ENCODE measurements around the gene PPP1R1B. TPM values are rescaled to one million over a fixed set of nuclear protein-coding genes. Genes with fewer than 3 reads are reported as not detected.
A peak's percentile ranks its signal among the peaks of the same experiment; 100 is the strongest.

Gene PPP1R1B
- polyA plus RNA-seq, 1 donor (not counting 4 experiments of a cell fraction or from before 2014, with no cell fraction given), result 0.18 TPM

DNA sequence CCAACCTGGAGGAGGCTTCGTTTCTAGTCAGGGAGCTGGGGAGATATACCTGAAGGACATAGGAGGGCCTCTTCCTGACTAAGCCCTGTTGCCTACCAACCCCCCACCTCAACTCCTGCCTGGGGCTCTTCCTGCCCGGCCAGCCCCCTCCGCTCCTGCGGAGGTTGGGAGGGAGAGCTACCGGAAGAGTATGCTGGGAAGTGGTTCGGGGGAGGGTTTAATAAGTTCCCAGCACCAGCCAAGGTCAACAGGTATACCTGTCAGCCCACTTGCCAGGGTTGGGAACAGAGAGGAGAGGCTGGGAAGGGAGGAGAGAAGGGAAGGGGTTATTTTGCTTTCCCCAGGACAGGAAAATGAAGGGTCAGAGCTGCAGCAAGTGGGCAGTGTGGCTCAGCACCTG, 4.7 kb downstream of the PPP1R1B start:
- H3K4me2 ChIP-seq (ENCODE audit: control insufficient read depth, extremely low read depth, insufficient read depth, low read depth, low read length), result peak overlapping the region; percentile 52
- DNase-seq (ENCODE audit: low read depth, low spot score) (no peak), FAIRE-seq (no peak)
- no peaks in the 10 kb centered on the region for H3K36me3 ChIP-seq (ENCODE audit: control insufficient read depth in 2 of 2, extremely low read depth in 1 of 2, insufficient read depth in 2 of 2, low read length in 2 of 2)
- H3K27ac ChIP-seq (ENCODE audit: control insufficient read depth, insufficient read depth, low read length), result no peak overlapping the region
- no peaks in the 10 kb centered on the region for H3K9me1 ChIP-seq (ENCODE audit: control insufficient read depth, extremely low read depth, insufficient read depth, low read length)
- H3K4me1 ChIP-seq (ENCODE audit: control insufficient read depth, extremely low read depth, insufficient read depth, low read length), result peaks cover 18% of the 10 kb centered on the region
- H3K4me3 ChIP-seq (ENCODE audit: control insufficient read depth in 2 of 3, extremely low read depth in 1 of 3, insufficient read depth in 2 of 3, low read depth in 1 of 3, low read length in 3 of 3), result no peak overlapping the region
- H3K9me3 ChIP-seq (ENCODE audit: control insufficient read depth, low read depth, low read length), result no peaks in the 10 kb centered on the region
- no peak overlapping the region for H3K9ac ChIP-seq (ENCODE audit: control insufficient read depth, extremely low read depth, insufficient read depth, low read length)
- dilution Hi-C loops (cut with MboI; ENCODE audit: extremely low pct_ligation_motif_present, low sequenced_read_pairs), result no loop called here
- peak overlapping the region; percentile 59 for H2AFZ ChIP-seq (ENCODE audit: control insufficient read depth, low read length)
- H3K79me2 ChIP-seq (ENCODE audit: control insufficient read depth, insufficient read depth, low read length), result no peaks in the 10 kb centered on the region
- H3K27me3 ChIP-seq (ENCODE audit: control insufficient read depth, extremely low read depth, insufficient read depth, low read length), result peaks cover 21% of the 10 kb centered on the region
- TF ChIP-seq, protein P1, sequence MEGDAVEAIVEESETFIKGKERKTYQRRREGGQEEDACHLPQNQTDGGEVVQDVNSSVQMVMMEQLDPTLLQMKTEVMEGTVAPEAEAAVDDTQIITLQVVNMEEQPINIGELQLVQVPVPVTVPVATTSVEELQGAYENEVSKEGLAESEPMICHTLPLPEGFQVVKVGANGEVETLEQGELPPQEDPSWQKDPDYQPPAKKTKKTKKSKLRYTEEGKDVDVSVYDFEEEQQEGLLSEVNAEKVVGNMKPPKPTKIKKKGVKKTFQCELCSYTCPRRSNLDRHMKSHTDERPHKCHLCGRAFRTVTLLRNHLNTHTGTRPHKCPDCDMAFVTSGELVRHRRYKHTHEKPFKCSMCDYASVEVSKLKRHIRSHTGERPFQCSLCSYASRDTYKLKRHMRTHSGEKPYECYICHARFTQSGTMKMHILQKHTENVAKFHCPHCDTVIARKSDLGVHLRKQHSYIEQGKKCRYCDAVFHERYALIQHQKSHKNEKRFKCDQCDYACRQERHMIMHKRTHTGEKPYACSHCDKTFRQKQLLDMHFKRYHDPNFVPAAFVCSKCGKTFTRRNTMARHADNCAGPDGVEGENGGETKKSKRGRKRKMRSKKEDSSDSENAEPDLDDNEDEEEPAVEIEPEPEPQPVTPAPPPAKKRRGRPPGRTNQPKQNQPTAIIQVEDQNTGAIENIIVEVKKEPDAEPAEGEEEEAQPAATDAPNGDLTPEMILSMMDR (optimal IDR thresholded peaks at IDR 0.05 in 1 of 3, IDR thresholded peaks at IDR 0.05 in 1 of 3, conservative IDR thresholded peaks at IDR 0.05 in 1 of 3; ENCODE audit: extremely low read depth in 1 of 3, insufficient read depth in 2 of 3, low read length in 3 of 3), result no peak
- no peak for TF ChIP-seq EZH2 (IDR thresholded peaks at IDR 0.05; ENCODE audit: low read length)
- no peaks in the 10 kb centered on the region for H4K20me1 ChIP-seq (ENCODE audit: control insufficient read depth, extremely low read depth, insufficient read depth, low read length)

DNA sequence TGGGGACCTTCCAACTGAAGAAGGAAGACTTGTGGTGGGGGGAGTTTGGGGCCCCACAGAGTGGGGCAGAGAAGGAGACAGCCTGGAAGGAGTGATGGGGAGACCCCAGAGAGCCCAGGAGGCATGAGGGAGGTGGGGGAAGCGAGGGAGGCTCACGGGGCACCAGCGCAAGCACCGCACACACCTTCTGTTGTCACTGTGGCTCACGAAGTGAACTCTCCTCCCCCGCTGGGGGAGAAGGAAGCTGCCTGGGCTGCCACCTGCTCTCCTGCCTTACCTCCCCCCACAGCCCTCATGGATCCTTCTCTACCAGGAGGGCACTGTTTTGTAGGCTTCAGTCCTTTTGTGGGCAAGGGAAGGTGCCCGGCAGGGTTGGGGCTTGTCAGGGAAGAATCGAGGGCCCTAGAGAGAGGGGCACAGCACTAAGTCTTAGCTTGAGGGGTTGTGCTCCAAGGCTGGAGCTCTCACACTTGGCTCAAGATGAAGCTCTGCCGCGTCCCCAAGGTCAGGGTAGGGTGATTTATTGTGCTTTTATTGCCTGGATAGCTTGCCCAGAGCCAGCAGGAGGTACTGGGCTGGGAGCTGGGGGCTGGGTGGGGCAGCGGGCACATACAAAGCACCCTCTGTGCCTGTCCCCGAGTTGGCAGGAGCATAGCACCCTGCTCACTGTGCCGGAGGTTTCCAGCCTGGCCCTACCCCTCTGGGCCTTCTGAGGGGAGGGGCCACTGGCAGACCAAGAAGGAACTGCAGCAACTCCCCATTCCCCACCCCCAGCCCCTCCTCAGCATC, 5.6 kb downstream of the PPP1R1B start:
- Histone ChIP-seq H2AFZ (ENCODE audit: control insufficient read depth, low read length) (no peak overlapping the region), H3K27ac (ENCODE audit: control insufficient read depth, insufficient read depth, low read length) (no peak overlapping the region), H3K27me3 (ENCODE audit: control insufficient read depth, extremely low read depth, insufficient read depth, low read length) (peaks cover 12% of the 10 kb centered on the region), H3K4me2 (ENCODE audit: control insufficient read depth, extremely low read depth, insufficient read depth, low read depth, low read length) (no peak overlapping the region), H3K9me3 (ENCODE audit: control insufficient read depth, low read depth, low read length) (no peaks in the 10 kb centered on the region), H3K4me1 (ENCODE audit: control insufficient read depth, extremely low read depth, insufficient read depth, low read length) (peaks cover 16% of the 10 kb centered on the region), H3K79me2 (ENCODE audit: control insufficient read depth, insufficient read depth, low read length) (peaks cover 3% of the 10 kb centered on the region), H3K4me3 (ENCODE audit: control insufficient read depth in 2 of 3, extremely low read depth in 1 of 3, insufficient read depth in 2 of 3, low read depth in 1 of 3, low read length in 3 of 3) (no peak overlapping the region), H4K20me1 (ENCODE audit: control insufficient read depth, extremely low read depth, insufficient read depth, low read length) (no peaks in the 10 kb centered on the region), H3K9ac (ENCODE audit: control insufficient read depth, extremely low read depth, insufficient read depth, low read length) (no peak overlapping the region), H3K36me3 (ENCODE audit: control insufficient read depth in 2 of 2, extremely low read depth in 1 of 2, insufficient read depth in 2 of 2, low read length in 2 of 2) (no peaks in the 10 kb centered on the region), H3K9me1 (ENCODE audit: control insufficient read depth, extremely low read depth, insufficient read depth, low read length) (no peaks in the 10 kb centered on the region)
- dilution Hi-C loops (cut with MboI; ENCODE audit: extremely low pct_ligation_motif_present, low sequenced_read_pairs), result no loop called here
- TF ChIP-seq, protein P1 (optimal IDR thresholded peaks at IDR 0.05 in 1 of 3, IDR thresholded peaks at IDR 0.05 in 1 of 3, conservative IDR thresholded peaks at IDR 0.05 in 1 of 3; ENCODE audit: extremely low read depth in 1 of 3, insufficient read depth in 2 of 3, low read length in 3 of 3), result no peak
- TF ChIP-seq EZH2 (IDR thresholded peaks at IDR 0.05; ENCODE audit: low read length), result no peak
- DNase-seq (ENCODE audit: low read depth, low spot score) (no peak), FAIRE-seq (no peak)
